DMS79 (cell line): ENCODE data around the gene PRKG1.

Source experiments
- DNase-seq: peaks from one replicate; lab custom pipeline; 2025; lab: John Stamatoyannopoulos, UW

Gene PRKG1

DNA sequence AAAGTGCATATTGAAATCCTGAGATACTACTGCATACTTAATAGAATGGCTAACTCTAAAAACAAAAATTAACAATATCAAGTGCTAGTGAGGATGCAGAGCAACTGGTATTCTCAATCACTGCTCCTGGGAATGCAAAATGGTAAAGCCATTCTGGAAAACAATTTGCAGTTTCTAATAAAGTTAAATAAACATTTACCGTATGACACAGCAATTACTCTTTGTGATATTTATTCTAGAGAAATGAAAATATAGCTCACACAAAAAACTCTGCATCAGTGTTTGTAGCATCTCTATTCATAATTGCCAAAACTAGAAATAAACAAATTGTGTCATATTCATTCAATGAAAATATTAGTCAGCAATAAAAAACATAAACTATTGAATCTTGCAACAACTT lies 984.8 kb downstream of the PRKG1 start:
- no peak for DNase-seq

DNA sequence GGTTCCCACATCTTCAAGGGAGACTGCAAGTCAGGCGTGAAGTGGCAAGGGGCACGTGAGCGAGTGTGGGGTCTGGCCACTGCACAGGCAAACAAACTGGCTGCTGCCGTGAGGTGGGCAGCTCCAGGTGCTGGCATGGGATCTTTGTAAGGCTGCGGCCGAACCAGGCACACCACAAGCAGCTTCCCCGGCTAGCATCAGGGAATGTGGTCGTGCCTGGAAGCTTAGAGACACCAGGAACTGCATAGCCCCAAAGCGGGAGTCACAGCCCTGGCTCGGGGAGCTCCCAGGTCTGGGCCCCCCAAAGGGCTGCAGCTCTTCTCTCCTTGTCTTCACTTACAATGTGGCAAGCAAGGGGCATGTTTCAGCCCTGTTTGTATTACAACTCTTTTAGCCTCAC lies 988.9 kb downstream of the PRKG1 start:
- no peak for DNase-seq

DNA sequence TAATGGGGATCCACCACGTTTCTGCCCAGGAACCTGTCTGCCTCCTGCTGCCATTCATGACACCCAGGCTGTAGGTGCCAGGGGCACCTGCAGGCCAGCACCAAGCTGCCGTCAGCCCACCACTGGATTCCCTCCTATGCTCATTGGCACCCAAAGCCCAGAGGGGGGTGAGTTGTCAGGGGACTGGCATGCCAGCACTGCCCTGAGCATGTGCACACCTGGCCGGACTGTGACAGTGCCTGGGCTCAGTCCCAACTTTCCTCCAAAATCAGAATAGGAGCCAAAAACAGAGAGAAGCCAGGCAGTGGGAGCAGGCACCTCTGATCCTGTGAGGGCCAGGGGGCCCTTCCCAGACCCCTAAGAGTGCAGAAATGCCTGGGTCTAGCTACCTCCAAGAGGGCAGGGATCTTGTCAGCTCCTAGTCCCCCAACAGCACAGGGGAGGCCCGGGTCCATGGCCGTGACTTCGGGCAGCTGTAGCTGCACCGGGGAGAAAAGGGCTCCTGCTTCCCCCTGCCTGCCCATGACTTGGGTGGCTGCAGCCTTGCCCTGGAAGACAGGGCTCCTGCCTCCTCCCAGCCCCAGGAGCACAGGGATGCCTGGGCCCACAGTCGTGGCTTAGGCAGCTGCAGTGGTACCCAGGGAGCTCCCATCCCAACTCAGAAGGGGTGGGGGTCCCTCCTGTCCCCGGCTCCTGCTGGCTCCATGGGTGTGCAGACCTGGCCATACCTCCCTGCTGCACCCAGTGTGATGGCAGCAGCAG lies 990.0 kb downstream of the PRKG1 start:
- DNase-seq, result no peak

DNA sequence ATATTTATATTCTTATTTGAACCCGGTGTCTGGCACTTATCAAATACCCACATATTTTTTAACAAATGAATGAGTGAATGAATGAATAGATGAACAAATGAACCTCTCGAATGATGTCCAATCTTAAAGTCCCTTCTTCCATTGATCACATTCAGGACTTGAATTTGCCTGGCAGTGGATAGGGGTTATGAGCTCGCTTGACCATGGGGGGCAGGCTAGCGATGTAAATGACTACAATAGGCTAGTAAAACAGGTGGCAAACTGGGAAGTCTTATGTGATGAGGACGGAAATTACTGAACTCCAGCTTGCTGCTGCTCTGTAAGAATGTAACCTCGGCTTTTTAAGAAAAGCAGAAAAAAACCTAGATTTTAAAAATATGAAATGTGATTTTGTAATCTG lies 992.1 kb downstream of the PRKG1 start:
- DNase-seq, result no peak

DNA sequence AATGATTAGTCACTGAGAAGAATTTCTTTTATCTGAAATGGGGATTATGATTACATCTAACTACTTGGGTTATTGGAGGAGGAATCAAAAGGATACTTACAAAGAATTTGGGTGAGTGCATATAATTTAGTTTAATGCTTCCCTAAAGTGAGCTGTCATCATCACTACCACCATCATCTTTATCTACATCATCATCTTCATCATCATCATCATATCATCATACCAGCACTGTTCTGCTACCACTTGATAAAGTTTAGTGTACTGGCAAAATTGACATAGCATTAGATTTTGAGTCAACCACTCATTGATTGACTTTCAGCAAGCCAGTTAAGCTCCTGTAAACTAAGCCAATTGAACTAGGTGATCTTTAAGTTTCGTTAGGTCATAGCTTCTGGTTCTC lies 994.2 kb downstream of the PRKG1 start:
- DNase-seq, result no peak

DNA sequence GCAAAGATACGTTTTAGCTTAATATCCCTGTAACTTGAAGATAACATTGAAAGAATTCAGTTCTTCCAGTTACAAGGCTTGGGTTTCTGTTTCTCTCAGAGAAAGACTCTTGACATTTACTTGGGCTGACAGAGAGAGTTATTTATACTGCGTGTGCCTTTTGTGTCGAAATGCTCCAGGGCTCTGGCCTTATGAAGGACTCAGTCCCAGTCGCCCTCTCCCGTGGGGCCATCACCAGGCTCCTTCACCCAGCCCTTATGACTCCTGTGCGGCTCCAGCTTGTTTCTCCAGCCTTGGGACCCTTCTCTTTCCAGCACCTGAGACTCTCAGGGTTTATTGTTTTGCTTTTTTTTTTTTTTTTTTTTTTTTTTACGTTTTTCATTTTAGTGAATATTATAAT lies 997.5 kb downstream of the PRKG1 start:
- no peak for DNase-seq

DNA sequence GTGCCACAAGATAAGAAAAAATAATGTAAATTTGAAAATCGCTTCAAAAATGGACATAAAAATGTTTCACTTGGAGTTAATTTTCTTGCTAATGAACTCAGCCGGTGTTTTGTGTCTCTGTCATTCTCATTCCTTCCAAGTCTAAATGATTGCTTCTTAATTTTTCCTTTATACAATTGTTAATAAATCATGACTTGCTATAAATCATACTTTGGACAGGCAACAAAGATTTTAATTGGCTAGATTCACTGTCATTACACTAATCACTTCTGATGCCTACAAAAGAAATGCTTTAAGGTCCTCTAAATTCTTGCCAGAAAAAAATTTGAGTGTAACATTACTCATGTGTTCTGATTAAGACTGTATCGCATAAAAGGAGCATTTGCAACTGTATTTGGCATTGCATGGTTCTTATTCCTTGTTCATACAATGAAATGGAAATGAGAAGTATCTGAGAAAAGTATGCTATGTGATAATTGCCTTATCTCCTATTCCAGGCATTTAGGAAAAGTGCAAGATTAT lies 1000.3 kb downstream of the PRKG1 start:
- no peak for DNase-seq

DNA sequence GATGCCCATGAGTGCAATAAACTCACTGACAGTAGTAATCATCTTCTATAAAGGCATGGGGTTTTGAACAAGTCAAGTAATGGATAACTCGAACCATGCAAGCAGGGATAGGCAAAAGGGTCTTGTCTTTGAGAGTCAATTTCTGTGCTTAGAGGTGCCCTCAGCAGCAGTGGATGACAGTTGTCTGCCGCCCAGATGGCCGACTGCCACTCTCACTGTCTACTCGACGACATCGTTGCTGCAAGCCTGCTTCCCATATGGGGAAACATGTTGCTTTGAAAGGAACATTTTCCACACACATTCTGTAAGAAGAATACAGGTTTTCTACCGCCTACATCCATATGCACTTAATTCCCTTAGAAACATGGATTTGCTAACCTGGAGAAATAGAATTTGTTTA lies 1003.5 kb downstream of the PRKG1 start:
- no peak for DNase-seq

DNA sequence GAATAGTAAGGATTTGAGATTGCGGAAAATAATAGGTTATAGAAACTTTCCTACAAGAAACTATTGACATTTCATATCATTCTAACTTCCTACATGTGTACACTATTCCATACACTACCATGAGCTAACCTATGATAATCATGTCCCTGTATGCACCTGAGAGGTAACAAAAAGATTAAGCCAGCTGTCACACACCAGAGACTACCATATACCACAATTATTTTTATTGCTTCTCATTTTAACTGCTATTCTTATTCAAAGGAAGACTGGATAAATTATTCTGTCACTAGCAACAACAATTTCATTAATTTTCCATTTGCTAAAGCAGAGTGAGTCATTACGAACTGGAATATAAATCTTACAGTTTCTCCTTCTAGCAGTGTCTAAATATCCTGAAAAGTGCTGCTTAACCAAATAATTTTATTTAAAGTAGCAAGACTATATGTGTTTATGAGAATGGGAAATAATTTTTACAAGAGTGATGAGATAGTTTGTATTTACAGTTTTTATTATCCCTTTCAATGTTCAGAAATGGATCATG lies 1004.2 kb downstream of the PRKG1 start:
- DNase-seq, result no peak

DNA sequence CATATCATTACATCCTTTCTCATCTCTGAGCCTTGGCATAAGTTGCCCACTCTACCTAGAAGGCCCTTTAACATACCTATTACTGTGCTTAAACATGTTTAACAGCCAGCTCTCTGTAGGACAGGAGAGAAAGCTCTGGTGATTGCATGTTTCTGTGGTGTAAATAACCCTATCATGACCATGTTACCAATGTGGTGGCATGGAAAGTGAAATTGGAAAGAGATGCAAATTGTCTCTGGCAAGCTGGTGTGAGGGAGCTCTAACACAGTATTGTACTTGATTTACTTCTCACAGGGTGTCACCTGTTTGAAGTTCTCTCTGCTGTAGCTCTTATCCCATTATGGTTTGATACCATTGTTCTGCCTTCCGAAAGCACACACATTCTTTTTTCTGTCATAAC lies 1008.0 kb downstream of the PRKG1 start:
- no peak for DNase-seq

DNA sequence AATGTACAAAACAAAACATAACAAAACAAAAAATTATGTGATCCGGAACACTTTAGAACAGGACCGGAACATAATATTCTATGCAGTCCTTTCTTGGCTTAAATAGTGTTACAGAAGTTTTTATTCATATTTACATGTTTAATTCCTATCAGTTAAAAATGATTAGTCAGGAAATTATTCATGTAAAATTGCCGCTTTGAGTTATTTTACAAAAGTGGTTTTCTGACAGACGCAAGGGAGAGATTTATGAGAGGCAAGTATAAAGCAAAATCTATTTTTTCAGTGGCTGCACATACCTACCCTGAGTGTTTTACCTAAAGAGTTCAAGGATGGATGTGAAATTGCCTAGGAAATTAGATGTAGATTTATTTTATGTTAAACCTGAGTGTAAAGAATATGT lies 1009.1 kb downstream of the PRKG1 start:
- DNase-seq, result no peak

DNA sequence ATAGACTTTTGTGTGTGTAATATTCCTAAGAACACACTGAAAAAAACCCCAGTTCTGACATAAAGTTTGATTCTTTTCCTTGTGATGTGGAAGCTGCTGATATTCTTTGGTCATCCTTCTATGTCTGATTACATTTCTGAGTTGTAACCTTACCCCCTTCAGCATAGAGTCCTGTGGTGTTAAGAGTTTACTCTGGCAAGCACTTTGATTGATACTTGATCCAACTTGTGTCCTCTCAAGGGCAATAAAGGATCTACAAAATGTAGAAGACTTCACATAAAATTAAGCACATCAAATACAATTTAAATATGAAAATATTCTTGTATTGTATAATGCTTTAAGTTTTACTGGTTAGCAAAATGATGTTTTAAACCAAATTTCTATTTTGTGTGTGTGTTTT lies 1018.1 kb downstream of the PRKG1 start:
- DNase-seq, result no peak

DNA sequence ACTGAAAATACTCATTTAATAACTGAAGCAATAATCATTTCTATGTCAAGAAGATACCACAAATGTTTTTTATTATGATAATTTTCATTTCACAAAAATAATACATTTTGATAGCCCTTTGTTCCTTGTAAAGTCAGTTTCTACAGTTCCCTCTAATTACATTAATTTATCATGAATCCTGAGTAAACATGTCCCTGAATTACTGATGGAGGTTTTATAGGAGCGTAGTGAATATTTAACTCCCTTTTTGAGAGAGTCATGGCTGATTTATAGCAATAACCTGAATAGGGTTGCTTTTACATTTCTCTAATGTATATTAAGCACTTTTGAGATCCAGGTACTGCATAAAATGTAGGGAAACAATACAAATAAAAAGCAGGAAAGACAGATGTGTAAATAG lies 1023.8 kb downstream of the PRKG1 start:
- DNase-seq, result no peak

DNA sequence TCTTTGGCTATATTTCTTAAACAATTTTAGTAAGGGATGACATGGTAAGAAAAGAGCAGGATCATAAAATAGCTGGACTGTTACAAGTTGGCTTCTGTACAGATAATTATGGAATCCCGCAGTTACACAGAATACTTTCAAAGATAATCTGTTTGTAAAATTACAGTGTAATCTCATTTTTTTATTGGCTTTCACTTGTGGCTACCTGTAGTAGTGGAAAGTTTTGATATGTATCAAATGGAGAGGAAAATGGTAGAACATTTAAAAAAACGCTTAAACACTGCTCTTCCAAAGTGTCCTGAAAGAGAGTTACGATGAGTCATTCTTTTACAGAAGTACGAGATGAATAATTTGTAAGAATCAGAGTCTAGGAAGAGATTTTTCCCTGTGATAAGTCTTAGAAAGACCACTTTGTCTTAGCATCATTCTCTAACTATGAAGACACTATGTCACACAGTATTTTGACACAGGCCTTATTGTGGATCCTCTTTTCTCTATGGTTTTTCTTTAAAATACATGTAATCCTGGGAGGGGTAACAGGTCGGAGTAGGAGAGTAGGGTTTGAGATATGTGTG lies 1024.8 kb downstream of the PRKG1 start:
- no peak for DNase-seq

DNA sequence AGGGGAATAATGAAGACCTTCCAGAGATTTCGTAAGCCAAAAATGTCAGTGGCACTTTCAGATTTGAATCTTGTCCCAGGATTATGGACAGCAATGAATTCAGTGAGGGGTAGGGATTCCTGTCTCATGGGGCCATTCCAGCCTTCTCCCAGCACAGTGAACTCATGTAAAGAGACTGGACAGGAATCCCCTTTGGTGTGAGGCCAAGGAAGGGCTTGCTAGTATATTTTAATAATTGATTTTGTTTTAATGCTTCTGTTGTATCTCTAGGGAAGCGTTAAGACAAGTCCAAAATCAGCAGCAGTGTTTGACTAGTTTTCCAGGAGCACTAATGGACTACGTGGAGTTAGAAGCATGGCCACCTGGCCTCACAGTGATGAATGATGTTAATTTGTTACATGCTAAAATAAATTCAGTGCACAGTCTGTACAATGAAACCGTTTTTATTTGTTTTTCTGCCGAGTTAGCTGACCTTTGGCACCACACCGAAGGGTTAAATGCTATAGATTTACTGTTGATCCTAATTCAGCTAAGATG lies 1025.8 kb downstream of the PRKG1 start:
- no peak for DNase-seq

DNA sequence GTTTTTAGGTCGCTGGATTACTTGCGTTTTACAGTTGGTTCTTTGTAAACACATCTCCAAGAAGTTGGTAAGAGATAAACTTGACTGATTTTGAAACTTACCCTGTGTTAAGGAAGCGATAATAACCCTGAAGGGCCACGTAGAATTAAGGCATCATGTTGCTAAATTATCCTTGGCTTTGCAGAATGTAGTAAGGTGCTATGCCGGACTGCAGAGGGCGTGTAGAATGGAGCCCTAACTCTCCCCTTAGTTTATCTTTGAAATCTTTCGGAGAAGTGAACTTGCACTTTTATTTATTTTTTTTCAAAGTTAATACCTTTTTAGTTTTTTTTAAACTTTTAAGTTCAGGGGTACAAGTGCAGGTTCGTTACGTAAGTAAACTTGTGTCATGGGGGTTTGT lies 1031.0 kb downstream of the PRKG1 start:
- no peak for DNase-seq

DNA sequence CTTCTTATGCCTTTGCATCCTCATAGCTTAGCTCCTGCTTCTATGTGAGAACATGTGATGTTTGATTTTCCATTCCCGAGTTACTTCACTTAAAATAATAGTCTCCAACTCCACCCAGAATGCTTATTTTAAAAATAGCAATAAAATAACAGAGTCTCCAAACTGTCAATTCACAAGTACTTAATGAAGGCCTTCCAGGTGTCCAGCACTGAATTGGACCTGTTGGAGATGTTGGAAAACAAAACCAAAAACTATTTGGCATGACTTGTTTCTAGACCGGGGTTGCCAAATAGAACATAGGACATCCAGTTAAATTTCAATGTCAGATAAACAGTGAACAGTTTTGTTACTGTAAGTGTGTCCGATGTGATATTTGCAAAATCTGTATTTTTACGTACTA lies 1031.7 kb downstream of the PRKG1 start:
- no peak for DNase-seq

DNA sequence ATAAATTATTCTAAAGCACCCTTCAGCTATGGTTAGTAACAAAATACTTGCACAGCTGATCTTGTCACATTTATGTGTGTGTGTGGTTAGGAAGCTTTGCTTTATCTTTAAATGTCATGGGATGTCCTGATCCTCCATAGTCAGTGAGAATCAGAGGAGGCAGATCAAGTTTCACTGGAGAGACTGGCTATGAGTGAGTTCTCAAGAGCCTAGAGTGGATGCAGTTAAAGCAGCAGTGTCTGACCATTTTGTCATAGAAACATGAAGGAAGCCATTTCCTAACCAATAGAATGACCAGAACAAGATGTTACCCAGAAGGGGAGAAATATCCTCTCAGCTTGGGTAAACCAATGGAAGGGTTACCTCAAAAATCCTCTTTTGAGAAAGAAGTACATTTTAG lies 1032.6 kb downstream of the PRKG1 start:
- no peak for DNase-seq

DNA sequence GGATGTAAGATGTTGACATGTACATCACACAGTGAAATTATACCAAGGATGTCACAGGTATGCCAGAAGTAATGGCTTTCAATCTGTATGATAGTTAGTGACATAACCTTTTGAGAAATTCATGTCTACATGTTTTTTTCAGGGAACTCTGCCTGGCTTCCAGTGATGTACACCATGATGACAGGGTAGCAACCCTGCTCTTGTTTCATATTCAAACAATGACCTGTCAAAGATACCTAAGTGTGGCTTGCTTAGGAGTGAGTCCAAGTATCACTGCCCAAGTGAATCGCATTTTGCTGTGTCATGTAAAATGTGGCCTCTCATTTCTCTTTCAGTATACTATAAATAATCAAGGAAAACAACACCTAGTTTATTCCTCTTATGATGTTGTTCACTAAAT lies 1033.9 kb downstream of the PRKG1 start:
- DNase-seq, result no peak

DNA sequence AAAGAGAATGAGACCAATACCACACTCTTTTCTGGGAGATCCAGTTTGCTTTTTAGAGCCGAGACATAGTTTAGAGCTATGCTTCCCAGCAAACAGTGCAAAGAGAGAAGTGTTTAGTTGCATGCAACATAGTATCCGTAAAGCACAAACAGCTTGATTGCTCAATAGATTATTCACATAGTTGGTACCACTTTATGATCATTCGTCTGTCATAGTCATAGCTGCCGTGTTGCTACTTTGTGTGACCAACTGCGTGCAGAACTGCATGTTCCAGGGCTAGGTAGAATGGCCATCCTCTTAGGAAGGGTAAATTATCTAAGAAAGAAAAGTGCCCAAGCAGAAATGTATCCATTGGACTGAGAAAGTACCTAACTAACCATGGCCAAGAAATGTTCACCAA lies 1036.3 kb downstream of the PRKG1 start:
- DNase-seq, result no peak

DNA sequence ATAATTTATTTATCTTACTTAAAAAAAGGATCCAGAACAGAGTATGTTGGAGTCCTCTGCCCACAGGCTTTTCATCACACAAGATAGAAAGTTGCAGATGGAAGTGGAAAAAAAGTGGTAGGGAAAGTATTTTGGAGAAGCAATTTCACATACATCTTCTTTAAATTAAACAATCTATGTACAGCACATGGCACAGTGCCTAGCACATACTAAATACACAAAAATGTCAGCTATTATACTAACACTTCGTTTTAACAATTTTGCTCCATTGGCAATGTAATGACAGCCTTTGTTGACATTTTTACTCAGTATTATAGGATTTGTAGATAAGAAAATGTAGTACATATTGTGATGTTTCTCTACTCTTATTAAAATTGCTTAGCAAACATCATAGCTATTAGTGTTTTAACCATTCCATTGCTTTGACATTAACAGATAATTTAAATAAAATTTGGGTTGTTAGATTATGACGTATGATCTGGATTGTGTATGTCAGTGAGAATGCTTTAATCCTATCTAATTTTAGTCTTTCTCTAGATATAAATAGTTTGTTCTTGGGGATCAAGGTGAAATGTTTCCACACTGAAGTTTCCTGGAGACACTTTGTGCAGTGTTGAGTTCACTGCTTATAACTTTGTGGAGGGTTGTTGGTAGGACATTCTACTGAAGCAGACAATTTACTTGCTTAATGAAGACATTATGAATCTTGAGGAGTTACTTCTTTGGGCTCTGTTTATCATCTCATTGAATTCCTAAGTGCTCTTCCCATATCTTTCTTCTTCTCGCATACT lies 1037.0 kb downstream of the PRKG1 start:
- no peak for DNase-seq

DNA sequence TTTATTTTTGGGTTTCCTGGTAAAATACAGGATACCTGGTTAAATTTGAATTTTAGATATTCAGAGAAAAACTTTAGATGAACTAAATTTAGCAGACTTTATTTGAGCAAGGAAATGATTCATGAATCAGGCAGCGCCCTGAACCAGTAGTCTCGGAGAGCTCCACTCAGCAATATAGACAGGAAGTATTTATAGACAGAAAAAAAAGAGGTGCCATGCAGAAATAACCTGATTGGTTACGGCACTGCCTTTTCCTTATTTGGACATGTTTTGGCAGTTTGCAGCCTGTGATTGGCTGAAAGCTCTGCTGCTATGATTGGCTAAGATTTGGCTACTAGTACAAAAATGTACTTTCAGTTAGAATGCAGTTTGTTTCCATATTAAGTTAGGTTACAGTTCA lies 1041.5 kb downstream of the PRKG1 start:
- DNase-seq, result no peak

DNA sequence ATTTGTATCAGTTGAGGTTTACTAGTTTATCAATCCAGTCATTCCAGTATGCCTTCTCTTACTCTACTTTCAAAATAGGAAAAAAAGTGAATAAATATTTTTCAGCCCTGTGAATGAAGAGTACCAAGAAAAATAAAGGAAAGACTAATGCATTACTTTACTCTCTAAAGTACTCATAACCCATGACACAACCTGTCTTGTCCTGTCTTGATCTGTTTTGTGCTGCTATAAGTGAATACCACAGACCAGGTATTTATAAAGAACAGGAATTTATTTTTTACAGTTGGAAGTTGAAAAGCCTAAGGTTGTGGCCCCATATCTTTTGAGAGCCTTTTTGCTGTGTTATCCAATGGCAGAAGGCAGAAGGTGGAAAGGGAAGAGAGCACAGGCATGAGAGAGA lies 1045.2 kb downstream of the PRKG1 start:
- no peak for DNase-seq
